Panc1 (cell line): ENCODE measurements around the gene SZT2. TPM values are rescaled to one million over a fixed set of nuclear protein-coding genes. Genes with fewer than 3 reads are reported as not detected.

ENCODE experiments used
- ATAC-seq: fragments of 200-7000 bp; cut with Tn5 transposase; 2 replicates; pipeline ENCODE4 v1.9.1; 2020; ENCODE audit warnings: mild to moderate bottlenecking, moderate library complexity
- BruUV-seq: library from RNA; stranded (reverse); fragments of 400-500 nt; replicated peaks from 2 replicates; lab custom pipeline; 2021; lab: Mats Ljungman, UMichigan
- CTCF ChIA-PET: fragments of 300-600 bp; sonication (Branson Sonifier 250); formaldehyde crosslinking; loops from one replicate; lab custom pipeline; 2022; ENCODE audit warnings: antibody characterized with exemption; lab: Charles Lee
- POLR2A ChIA-PET: fragments of 300-600 bp; sonication (Branson Sonifier 250); formaldehyde crosslinking; loops from one replicate; lab custom pipeline; 2022; ENCODE audit warnings: antibody characterized with exemption; lab: Charles Lee
- DNase-seq: peaks from one replicate; pipeline ENCODE4 v3.0.0-alpha.2; 2010; ENCODE audit warnings: low read depth, low spot score
- H3K27ac ChIP-seq: 2 replicates; pipeline ENCODE4 v1.5.1; 2011; ENCODE audit warnings: mild to moderate bottlenecking, low read length, inconsistent platforms
- H3K27me3 ChIP-seq: fragments of 200-500 bp; sonication (Bioruptor generic); 2 replicates; pipeline ENCODE4 v1.6.0; 2014; ENCODE audit warnings: low read length, inconsistent platforms; ENCODE audit not compliant: control insufficient read depth, insufficient read depth
- H3K36me3 ChIP-seq: fragments of 200-500 bp; sonication (Bioruptor generic); 2 replicates; pipeline ENCODE4 v1.5.1; 2014; ENCODE audit warnings: inconsistent platforms, mild to moderate bottlenecking, low read length, moderate library complexity; ENCODE audit not compliant: control insufficient read depth, insufficient read depth
- H3K4me1 ChIP-seq: 2 replicates; pipeline ENCODE4 v1.5.1; 2011; ENCODE audit warnings: inconsistent platforms, mild to moderate bottlenecking, low read length, moderate library complexity; ENCODE audit not compliant: control insufficient read depth, insufficient read depth
- H3K4me3 ChIP-seq, 2 experiments: 2 replicates each; pipeline ENCODE4 v1.5.1; 2011 to 2012; ENCODE audit warnings: low read depth in 2 of 2, low read length in 2 of 2, mild to moderate bottlenecking in 2 of 2, inconsistent platforms in 1 of 2, moderate library complexity in 1 of 2
- H3K9me3 ChIP-seq: fragments of 200-500 bp; sonication (Bioruptor generic); 2 replicates; pipeline ENCODE4 v1.5.1; 2014; ENCODE audit warnings: low read depth, mild to moderate bottlenecking, inconsistent platforms, low read length, moderate library complexity; ENCODE audit not compliant: control insufficient read depth, insufficient read depth
- POLR2AphosphoS5 ChIP-seq: IDR thresholded peaks from 2 replicates; pipeline ENCODE4 v1.6.1; 2012; ENCODE audit warnings: mild to moderate bottlenecking, low read depth, low read length, moderate library complexity
- SIN3A ChIP-seq: IDR thresholded peaks from 2 replicates; pipeline ENCODE4 v1.6.1; 2012; ENCODE audit warnings: low read depth, mild to moderate bottlenecking, low read length, moderate library complexity, borderline replicate concordance; ENCODE audit not compliant: insufficient read depth
- TCF7L2 ChIP-seq: IDR thresholded peaks from 2 replicates; pipeline ENCODE4 v1.6.1; 2011; ENCODE audit warnings: mild to moderate bottlenecking, low read depth, low read length, inconsistent platforms
- in situ Hi-C: cut with HindIII; loops from 2 replicates; pipeline ENCODE4 v1.10.0; 2016; ENCODE audit warnings: low sequenced_read_pairs, low pct_unique_long_range_greater_than_20kb
- intact Hi-C: fragments of 100-400 bp; cut with micrococcal nuclease; formaldehyde crosslinking; loops from one replicate; pipeline ENCODE4 v1.10.0; 2022; ENCODE audit not compliant: unreplicated experiment
- total RNA-seq: library from RNA; stranded (reverse); gene quantifications from one replicate; pipeline ENCODE4 v1.2.1, GENCODE V29; 2021; ENCODE audit not compliant: unreplicated experiment
- TF ChIP-seq, protein P1 (sequence below): fragments of 450-650 bp; IDR thresholded peaks from 2 replicates; pipeline ENCODE4 v1.5.1; 2017; ENCODE audit warnings: mild to moderate bottlenecking
- TF ChIP-seq, protein P2 (sequence below), 2 experiments: IDR thresholded peaks; 2 replicates each; pipeline ENCODE4 v1.6.1; 2011 to 2012; ENCODE audit warnings: low read depth in 2 of 2, control low read depth in 1 of 2, low read length in 1 of 2, mild to moderate bottlenecking in 1 of 2, moderate library complexity in 1 of 2; ENCODE audit not compliant: insufficient read depth in 1 of 2

SZT2 gene
- total RNA-seq, 1 experiment from 2014 or later, result 40.2 TPM

DNA sequence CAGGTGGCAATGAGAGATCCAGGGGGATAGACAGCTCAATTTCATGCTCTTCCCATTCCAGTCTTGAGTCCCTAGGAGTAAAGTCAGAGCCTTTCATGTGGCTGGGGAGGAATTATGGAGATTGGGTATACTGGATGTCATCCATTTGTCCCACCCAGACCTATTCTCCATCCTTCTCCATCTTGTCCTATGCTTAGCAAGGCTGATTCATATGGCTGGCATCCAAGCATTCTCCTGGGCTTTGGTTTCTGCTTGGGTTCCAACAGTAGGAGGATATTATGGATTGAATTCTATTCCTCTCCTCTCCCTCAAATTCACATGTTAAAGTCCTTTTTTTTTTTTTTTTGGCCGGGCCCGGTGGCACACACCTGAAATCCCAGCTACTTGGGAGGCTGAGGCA lies 34.8 kb upstream of the SZT2 start:
- Histone ChIP-seq H3K4me3 (no peak overlapping the region), H3K36me3 (peaks cover 3% of the 10 kb centered on the region; the same call in 1 of the 2 replicates), H3K9me3 (no peaks in the 10 kb centered on the region), H3K27me3 (no peaks in the 10 kb centered on the region), H3K27ac (no peak overlapping the region), H3K4me1 (peaks cover 10% of the 10 kb centered on the region)
- in situ Hi-C loops, result no loop called here
- BruUV-seq, result no TSS peak
- CTCF ChIA-PET, result no interaction called here
- TF ChIP-seq TCF7L2 (no peak), SIN3A (no peak), POLR2AphosphoS5 (no peak)
- TF ChIP-seq, protein P1, sequence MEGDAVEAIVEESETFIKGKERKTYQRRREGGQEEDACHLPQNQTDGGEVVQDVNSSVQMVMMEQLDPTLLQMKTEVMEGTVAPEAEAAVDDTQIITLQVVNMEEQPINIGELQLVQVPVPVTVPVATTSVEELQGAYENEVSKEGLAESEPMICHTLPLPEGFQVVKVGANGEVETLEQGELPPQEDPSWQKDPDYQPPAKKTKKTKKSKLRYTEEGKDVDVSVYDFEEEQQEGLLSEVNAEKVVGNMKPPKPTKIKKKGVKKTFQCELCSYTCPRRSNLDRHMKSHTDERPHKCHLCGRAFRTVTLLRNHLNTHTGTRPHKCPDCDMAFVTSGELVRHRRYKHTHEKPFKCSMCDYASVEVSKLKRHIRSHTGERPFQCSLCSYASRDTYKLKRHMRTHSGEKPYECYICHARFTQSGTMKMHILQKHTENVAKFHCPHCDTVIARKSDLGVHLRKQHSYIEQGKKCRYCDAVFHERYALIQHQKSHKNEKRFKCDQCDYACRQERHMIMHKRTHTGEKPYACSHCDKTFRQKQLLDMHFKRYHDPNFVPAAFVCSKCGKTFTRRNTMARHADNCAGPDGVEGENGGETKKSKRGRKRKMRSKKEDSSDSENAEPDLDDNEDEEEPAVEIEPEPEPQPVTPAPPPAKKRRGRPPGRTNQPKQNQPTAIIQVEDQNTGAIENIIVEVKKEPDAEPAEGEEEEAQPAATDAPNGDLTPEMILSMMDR, result no peak
- TF ChIP-seq, protein P2, sequence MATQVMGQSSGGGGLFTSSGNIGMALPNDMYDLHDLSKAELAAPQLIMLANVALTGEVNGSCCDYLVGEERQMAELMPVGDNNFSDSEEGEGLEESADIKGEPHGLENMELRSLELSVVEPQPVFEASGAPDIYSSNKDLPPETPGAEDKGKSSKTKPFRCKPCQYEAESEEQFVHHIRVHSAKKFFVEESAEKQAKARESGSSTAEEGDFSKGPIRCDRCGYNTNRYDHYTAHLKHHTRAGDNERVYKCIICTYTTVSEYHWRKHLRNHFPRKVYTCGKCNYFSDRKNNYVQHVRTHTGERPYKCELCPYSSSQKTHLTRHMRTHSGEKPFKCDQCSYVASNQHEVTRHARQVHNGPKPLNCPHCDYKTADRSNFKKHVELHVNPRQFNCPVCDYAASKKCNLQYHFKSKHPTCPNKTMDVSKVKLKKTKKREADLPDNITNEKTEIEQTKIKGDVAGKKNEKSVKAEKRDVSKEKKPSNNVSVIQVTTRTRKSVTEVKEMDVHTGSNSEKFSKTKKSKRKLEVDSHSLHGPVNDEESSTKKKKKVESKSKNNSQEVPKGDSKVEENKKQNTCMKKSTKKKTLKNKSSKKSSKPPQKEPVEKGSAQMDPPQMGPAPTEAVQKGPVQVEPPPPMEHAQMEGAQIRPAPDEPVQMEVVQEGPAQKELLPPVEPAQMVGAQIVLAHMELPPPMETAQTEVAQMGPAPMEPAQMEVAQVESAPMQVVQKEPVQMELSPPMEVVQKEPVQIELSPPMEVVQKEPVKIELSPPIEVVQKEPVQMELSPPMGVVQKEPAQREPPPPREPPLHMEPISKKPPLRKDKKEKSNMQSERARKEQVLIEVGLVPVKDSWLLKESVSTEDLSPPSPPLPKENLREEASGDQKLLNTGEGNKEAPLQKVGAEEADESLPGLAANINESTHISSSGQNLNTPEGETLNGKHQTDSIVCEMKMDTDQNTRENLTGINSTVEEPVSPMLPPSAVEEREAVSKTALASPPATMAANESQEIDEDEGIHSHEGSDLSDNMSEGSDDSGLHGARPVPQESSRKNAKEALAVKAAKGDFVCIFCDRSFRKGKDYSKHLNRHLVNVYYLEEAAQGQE (IDR thresholded peaks at IDR 0.05; ENCODE audit: insufficient read depth in 1 of 2, low read depth in 2 of 2, low read length in 1 of 2), result no peak
- DNase-seq (no peak), ATAC-seq (no peak)
- POLR2A ChIA-PET, result no interaction called here
- intact Hi-C loops, result loop anchor here (5.0 kb wide), 1 partner anchor 118 kb away; no protein-coding TSS in a partner anchor

DNA sequence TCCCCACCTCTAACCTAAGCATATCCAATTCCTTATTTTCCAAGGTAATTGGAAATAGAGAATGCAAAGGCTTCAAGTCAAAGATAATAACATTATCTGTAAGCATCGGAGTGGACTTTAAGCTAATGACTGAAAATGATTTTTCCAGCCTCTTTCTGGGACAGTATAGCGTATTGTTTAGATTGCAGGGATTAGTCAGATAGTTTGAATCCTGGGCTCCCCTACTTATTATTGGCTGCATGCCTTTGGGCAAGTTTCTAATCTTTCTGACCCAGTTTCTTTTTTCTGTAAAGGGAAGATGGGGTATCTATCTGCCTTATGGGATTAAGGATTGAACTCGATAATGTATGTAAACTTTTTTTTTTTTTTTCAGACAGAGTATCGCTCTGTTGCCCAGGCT lies 32.4 kb upstream of the SZT2 start:
- POLR2A ChIA-PET, result no interaction called here
- BruUV-seq, result no TSS peak
- Histone ChIP-seq H3K9me3 (no peaks in the 10 kb centered on the region), H3K4me3 (no peak overlapping the region), H3K4me1 (peaks cover 26% of the 10 kb centered on the region), H3K27me3 (no peaks in the 10 kb centered on the region), H3K27ac (no peak overlapping the region; the same call in 1 of the 2 replicates), H3K36me3 (peaks cover 12% of the 10 kb centered on the region)
- intact Hi-C loops, result loop anchor here (5.0 kb wide), 1 partner anchor 120 kb away; no protein-coding TSS in a partner anchor
- CTCF ChIA-PET, result interaction anchor here (0.7 kb wide), 1 partner anchor 59 kb away, joined by 6 read pairs; no protein-coding TSS in a partner anchor
- DNase-seq (no peak), ATAC-seq (no peak)
- TF ChIP-seq, protein P2 (IDR thresholded peaks at IDR 0.05; ENCODE audit: insufficient read depth in 1 of 2, low read depth in 2 of 2, low read length in 1 of 2), result no peak
- TF ChIP-seq, protein P1, result no peak
- TF ChIP-seq TCF7L2 (no peak), SIN3A (no peak), POLR2AphosphoS5 (no peak)
- in situ Hi-C loops, result no loop called here
